HG02759 (cell line): Measurements from ENCODE around the gene SETD3.

Source experiments
- ATAC-seq: cut with Tn5 transposase; IDR thresholded peaks from one replicate; pipeline ENCODE4 v1.9.1; 2021; ENCODE audit warnings: mild to moderate bottlenecking, moderate library complexity; ENCODE audit not compliant: unreplicated experiment

SETD3 gene

DNA sequence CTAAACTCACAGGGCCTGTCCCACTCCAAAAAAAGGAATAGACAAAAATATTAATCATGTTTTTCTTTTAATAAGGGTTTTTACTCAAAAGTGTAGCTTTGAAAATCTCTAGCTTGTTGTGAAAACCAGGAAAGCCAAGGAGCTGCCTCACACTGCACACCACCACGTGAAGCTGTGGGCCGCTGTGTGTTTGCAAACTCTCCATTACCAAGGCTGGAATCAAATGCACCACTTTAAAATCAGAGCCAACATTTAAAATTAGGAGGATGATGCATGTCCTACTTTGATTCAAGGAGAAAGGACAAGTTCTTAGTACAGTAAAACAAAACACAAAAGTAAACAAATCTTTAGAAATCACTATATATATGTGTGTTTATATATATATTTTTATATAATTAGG, 83.0 kb downstream of the SETD3 start:
- no peak for ATAC-seq

DNA sequence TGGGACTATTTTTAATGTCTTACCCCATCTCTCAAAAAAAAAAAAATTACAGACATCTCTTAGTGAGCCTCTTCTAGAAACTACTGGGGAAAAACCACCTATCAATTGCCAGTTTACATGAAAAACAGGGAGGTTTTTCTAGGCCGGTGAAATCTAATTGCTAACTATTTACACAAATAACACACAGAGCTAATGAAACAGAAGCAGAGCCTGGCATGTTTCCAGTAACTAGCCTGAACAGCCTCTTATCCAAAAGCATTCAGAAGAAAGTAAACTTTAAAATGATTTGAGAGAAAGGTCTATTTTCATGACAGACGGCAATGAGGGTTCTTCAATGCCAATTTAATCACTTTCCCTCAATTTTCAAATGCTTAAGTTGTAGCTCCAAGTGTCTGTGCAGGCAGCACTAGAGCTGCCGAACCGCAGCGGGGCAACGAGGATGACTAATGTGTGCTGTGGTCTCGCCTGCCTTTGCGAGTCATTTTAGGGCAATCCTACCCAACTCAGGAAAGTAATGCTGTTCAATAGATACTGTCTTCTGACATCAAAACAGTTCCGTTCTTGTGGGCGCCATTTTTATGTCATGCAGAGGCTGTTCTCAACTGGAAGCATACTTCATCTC, 84.6 kb downstream of the SETD3 start:
- no peak for ATAC-seq

DNA sequence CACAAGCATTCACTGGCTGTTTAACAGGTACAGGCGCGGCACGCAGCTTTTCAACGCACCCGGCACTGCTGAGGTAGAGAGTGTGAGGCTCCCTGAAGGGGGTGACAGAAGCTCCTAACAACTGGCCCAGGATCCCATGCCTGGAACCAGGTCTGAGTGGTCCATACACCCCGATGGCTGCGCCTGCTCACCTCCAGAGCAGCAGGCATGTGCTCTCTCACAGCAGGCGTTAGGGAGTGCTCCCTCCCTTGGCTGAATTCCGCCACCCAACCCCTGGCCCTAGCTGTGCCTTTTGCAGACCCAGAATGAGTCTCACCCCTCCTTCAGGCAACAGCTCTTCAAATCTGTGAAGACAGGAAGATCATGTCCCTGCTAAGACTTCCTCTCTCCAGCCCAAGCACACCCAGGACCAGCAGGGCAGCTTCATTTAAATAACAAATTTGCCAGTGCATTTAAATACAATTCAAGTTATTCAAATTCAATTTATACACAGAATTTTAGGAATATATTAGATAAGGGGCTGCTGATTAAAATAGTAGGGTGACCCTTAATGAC, 86.0 kb downstream of the SETD3 start:
- no peak for ATAC-seq

DNA sequence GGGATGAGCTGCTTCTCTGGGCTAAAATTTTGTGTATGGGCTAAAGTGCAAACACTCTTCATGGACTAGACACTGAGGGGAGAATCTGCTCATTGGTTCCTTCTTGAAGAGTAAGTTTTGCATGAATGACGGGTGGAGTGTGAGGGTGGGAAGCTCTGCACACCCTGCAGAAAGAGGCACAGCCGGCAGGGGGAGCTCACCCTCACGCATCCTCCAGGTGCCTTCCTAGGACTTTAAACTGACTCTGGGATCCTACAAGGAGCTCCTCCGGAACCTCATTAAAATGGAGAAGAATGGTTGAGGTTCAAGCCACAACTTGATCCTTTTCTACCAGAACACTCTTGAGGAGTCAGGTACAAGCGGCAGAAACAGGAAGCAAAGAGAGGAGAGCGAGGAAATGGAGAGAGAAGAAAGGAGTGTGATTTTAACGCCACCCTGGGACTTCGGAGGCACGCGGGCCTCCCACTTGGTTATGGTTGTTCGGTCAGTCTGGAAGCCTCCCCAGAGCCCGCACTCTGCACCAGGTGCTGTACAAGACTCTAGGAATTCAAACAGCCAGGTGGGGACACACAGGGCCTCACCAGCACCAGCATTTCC, 87.5 kb downstream of the SETD3 start:
- peak; percentile 62 for ATAC-seq

DNA sequence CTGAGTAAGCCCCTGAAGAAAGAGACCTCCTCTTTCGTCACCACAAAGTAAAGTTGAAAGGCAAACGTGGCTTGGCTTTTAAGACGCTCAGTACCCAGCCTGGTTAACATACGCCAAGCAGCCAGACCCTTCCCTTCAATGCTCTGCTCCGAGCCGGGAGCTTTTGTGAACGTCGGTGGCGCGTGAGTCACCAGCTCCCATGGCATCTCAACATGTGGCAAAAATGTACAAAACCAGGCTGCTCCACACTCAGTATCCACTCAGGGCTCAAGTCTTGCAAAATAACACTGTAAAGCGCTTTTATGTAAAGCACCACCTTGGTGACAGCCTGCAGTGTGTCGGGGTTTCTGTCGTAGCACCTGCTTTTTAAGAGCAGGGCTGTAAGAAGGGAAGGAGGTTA, 89.0 kb downstream of the SETD3 start:
- no peak for ATAC-seq

- ATAC-seq = peak; percentile 65
Measured at GRCh38 chr14:99389174-99389826, 91.4 kb downstream of the SETD3 start.

DNA sequence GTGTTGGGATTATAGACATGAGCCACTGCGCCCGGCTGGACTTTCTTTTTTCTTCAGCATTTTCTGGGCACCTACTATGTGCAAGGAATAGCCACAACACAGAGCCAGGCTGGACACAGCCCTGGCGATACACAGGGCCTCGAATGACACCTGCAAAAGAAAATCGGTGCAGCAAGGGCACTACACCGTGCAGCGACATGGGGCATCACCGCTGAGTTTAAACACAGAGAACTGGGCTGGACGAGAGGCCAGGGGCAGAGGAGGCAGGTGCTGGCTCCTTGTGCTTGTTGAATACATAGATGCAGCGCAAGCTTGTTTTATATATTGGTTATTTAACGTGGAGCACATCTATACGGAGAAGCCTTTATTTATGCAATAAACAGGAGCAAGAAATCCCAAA, 92.4 kb downstream of the SETD3 start:
- no peak for ATAC-seq

- ATAC-seq = no peak
Measured at GRCh38 chr14:99387880-99388279, 92.8 kb downstream of the SETD3 start.

GRCh38 chr14:99384450-99385417, 95.9 kb downstream of the SETD3 start:
- no peak for ATAC-seq

- ATAC-seq = no peak
Measured at GRCh38 chr14:99383472-99384449, 96.9 kb downstream of the SETD3 start.

DNA sequence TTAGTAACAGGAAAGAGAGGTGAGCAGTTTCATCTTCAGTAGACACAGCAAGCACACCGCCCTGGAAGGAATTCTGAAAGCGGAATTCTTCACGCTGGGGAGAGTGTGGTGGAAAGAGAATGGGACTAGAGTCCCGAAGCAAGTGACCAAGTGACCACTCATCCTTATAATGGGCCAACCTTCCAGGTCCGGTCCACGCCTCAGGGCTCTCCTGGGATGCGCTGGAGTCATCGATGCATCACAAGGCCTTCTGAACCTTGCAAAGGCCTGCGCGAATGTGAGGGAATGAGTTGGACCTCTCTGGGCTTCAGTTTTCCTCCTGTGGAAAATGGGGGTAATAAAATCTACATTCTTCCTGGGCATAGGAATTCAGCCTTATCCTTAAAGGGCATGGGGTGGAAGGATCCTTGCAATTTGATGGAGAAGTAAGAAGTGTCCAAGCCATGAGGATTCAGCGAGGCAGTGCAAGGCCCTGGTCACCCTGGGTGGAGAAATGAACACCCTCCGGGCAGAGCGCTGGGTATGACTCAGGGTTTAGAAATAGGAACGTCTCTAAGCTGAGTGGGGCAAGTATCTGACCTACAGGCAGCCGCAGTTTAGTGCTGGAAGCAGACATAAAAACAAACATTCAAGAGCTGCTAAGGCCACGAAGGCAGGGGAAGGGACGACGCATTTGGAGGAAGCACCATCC, 97.7 kb downstream of the SETD3 start:
- no peak for ATAC-seq

- no peak for ATAC-seq
Measured at GRCh38 chr14:99382071-99382470, 98.6 kb downstream of the SETD3 start.

DNA sequence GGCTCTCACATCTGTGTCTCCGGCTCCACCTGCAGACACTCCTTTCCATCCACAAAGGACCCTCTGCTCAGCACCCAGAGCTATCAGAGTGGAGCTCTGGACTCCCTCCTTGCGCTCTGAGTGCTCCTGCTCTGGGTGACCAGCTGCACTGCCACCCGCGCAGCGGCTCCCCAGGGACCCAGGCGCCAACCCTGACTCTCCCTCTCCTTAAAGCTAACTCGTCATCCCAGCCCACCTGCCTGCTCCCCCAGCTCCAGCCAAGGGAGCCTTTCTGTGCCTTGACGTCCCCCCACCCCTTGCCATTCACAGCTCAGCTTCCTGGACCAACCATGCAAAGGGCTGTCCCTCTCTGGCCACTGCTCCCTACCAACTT, 99.0 kb downstream of the SETD3 start:
- ATAC-seq = no peak

DNA sequence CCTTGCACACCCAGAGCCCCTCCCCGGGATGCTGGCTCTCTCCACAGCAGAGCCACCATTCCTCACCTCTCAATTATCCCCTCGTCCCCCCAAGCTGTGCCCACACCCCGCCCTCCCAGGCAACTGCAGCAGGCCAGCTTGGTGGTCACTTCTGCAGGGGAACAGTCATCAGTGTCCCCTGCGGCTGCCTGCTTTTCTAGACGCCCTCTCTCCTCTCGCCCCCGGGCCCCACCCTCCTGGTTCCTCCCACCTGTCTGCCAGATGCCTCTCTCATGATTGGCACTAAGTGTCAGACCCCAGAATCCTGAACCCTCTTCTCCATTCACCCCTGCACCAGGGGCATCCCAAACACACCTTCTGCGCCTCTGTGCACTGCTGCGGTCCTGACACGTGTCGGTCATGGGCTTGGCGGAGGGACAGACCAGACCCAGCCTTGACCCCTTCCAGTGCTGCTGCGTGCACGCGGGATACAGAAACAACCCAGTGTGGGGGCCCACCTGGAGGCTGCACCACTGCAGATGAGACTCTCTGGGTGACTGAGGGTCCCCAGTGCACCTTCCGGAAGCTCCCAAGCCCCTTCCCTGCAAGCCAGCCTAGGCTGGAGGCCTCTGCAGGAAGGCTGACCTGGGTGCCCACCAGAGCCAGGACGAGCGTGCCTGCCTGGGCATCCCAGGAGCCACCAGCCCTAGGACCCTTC, 99.5 kb downstream of the SETD3 start:
- ATAC-seq = no peak

DNA sequence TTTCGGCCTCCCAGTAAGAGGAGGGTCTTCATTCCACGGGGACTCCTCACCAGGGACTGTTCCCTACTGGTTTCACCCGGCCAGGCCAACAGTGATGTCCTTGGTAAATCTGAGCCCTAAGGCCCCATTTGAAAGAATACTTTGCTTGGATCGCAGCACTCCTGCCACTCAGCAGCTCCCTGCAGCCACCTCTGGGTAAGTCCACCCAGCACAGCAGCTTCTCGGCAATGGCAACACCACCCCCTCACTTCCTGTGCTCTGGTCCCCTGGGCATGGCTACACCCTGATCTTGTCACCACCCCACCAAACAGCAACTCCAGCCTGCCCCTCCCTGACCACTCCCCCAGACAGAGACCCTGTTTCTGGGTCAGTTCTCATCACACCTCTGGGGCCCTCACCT, 100.3 kb downstream of the SETD3 start:
- no peak for ATAC-seq

DNA sequence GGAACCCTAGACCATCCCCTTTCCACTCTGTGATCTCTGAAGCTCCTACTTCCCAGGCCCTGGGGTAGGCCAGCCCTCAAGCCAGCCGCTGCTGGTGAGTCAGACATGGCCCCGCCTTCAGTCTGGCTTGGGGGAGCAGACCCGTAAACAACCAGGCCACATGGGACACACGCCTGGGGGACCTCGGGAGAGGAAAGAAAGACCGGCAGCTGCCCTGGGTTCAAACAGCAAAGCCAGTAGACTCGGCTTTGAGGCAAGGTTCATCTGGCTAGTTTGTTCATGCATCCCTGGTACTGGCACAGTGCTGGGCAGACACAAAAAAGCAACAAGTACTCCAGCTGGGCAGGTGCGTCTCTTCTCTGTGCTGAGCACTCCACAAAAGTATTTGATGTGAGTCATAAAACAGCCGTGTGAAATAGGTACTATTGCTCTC, 101.9 kb downstream of the SETD3 start:
- ATAC-seq = no peak

DNA sequence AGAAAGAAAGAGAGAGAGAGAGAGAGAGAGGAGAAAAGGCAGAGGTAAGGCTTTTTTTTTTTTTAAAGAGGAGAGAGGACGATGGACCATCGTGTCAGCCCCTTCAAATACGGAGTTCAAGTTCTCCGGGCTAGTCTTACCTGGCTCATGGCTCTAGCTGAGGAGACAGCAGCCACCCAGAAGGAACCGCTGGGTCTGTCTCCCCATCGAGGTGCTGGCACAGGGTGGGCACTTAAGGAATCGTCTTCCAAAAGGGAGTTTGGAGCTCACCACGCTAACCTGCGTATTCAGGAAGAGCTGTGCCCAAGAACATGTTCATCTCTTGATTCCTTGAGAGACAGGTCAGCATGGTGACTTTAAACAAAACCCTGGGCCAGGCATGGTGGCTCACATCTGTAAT, 102.7 kb downstream of the SETD3 start:
- ATAC-seq = no peak

DNA sequence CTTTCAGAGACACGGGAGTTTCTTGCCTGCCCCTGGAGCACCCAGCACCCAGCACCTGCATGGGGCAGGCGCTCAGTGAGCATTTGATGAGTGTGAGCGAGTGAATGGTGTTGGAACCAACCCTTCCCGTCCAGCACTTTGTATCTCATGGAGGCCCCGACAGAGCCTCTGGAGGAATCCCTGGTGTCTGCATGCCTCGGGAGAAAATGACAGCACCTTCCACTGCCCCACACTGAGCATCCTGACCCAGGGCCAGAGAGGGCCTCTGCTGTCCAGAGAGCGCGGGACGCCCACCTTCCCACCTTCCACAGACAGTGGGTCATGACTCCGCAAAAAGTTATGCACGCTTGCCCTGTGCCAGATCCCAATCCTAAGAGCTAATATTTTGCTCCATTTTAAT, 105.7 kb downstream of the SETD3 start:
- ATAC-seq = no peak
